ENCODE measurements around the gene EEA1. TPM values are rescaled to one million over a fixed set of nuclear protein-coding genes. Genes with fewer than 3 reads are reported as not detected.

EEA1 gene
- total and polyA plus RNA-seq, 2 of the 8 experiments (the other 6 are each of a cell fraction or from before 2014, with no cell fraction given) = 1.0 to 18.8 TPM

- no peak for TF ChIP-seq CHD7 (IDR thresholded peaks at IDR 0.05; ENCODE audit: insufficient replicate concordance, low read length)
- no peak for TF ChIP-seq SIN3A (conservative IDR thresholded peaks at IDR 0.05 in 1 of 2, IDR thresholded peaks at IDR 0.05 in 1 of 2; ENCODE audit: low read depth in 1 of 2, low read length in 2 of 2)
- TF ChIP-seq TEAD4 (IDR thresholded peaks at IDR 0.05; ENCODE audit: low read depth, low read length) = no peak
- TF ChIP-seq YY1 (IDR thresholded peaks at IDR 0.05; ENCODE audit: low read depth, low read length) = no peak
- TF ChIP-seq ZNF274 (IDR thresholded peaks at IDR 0.05; ENCODE audit: borderline replicate concordance, extremely low read depth, low read length) = no peak
- no peak for TF ChIP-seq ASH2L (IDR thresholded peaks at IDR 0.05; ENCODE audit: low read length)
- no peak for TF ChIP-seq EZH2 (IDR thresholded peaks at IDR 0.05; ENCODE audit: low read depth, low read length, severe bottlenecking)
- TF ChIP-seq CBX5 (IDR thresholded peaks at IDR 0.05; ENCODE audit: low read depth, low read length) = no peak
- no peak for TF ChIP-seq E2F6 (IDR thresholded peaks at IDR 0.05)
- no peak for TF ChIP-seq NRF1 (IDR thresholded peaks at IDR 0.05; ENCODE audit: low read depth, low read length)
- TF ChIP-seq ATF3 (IDR thresholded peaks at IDR 0.05; ENCODE audit: insufficient read depth, low read depth, low read length) = no peak
These were observed 166.3 kb downstream of the EEA1 start (continued) for GRCh38 chr12:92762773-92763172.

Measured in H1 (cell line).